HG03097 (cell line): Measurements from ENCODE around the gene PRRT1B.

Experiments used
- ATAC-seq: cut with Tn5 transposase; IDR thresholded peaks from one replicate; pipeline ENCODE4 v1.9.1; 2021; ENCODE audit not compliant: unreplicated experiment, low FRiP score

PRRT1B gene

DNA sequence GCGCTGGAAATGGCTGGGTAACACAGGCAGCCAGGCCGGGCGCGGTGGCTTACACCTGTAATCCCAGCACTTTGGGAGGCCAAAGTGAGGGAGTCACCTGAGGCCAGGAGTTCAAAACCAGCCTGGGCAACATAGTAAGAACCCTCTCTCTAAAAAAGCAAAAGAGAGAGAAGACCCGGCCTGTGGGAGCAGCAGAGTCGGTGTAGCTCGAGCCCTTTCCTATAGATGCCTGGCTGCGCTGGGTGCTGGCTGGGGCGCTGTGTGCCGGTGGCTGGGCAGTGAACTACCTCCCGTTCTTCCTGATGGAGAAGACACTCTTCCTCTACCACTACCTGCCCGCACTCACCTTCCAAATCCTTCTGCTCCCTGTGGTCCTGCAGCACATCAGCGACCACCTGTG is 23.5 kb upstream of the PRRT1B start:
- ATAC-seq = no peak

DNA sequence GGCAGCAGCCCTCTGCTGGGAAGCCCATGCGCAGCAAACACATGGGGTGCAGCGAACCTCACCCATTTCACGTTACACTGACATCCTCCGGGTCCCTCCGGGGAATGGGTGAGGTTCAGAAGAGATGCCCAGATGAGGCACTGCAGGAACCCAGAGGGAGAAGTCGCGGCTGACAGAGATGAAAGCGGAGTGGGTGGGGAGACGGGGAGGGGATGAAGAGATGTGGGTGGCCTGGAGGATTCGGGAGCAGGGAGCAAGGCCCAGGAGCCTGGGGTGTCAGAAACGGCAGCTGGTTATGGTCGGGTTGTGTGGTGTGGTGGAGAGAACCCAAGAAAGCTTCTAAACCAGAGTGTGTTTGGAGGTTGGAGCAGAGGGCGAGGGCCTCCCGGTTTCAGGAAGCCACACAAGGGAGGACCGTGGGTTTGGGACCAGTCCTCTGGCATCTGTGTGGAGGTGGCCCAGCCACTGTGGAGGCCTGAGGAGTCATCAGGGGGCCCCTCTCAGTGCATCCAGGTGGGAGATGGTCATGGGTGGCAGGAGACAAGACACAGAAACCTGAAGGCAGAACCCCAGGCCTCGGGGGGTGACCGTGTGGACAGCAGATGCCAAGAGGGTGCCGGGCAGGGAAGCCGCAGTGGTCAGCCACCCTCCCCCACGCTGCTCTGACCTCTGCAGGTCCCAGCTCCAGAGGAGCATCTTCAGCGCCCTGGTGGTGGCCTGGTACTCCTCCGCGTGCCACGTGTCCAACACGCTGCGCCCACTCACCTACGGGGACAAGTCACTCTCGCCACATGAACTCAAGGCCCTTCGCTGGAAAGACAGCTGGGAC is 22.9 kb upstream of the PRRT1B start:
- no peak for ATAC-seq

DNA sequence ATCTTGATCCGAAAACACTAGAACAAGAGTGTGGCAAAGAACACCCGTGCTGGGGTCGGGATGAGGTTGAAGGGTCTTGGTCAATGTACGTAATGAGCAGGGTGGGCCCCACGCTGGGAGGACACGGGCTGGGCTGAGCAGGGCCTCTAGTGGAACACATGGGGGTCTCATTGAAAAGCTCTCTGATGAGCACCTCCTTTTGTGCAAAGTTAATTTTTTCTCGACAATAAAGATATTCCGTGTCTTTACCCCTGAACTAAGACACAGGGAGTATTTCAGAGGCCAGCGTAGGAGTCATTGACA is 22.3 kb upstream of the PRRT1B start:
- ATAC-seq = no peak

DNA sequence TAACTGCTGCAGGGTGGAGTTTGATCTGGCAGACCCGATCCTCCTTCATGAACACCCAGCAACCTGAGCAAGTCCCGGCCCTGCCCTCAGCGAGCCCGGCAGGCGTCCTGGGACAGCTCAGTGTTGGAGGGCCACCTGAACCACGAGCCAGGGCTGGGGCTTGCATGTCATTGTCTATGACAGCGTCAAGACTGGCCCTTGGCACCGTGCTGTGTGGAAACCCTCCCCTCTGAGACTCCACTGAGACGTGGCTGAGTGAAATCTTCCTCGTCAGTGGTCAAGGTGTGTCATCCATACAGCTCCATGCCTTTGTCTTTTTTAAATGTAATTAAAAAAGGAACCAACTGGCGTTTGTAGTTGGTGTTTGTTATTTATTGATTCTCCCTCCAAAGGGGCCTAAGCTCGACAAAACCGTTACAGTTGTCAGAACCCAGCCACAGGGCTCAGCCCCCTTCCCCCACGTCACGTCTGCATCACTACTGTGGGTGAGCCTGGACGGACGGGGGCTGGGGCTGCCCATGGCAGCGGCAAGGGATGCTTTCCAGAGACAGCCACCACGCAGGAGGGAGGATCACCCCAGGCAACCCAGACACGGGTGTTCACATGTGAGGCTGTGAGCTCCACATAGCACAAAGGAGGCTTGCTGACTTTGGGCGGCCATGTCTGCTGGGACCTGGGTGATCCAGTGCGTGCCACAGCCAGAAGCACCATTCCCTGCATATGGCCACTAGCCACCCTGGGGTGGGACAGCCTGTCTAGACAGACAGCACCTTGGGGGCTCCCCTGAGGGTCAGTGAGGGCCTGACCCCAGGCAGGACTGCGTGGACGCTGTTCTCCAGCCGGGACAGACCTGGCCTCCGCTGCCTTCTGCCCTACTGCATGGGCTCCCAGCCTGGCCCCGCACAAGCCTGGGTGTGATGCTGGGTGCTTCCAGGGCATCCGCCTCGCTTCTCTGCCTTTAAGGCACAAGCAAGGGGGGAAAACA is 21.6 kb upstream of the PRRT1B start:
- ATAC-seq = no peak

DNA sequence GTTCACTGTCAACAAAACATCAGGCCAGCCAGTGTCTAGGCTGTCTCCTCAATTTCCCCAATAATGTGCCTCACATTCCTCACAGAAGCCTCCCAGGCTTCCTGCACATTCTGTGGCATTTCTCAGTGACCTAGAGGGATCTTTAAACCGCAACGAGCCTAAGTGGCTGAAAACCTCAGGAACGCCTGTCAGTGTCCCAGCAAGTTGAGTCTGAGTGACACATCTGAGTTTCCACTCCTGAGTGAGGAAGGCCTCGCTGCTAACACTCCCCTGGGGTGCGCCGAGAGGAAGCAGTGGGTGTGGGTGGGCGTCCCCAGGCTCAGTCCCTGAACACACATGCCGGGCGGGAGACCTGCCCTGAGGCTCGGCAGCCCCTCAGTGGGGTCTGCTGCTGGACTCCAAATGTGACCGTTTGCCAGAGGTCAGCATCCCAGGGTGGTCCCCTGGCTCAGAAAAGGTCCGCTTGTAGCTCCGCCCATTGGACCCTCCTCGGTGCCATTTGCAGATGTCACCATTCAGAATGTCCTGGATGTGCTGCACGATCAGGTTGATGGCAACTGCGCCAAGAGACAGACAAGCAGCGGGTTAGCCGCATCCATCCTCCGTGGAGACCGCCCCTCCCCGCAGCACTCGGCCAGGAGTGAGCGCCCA is 20.5 kb upstream of the PRRT1B start:
- ATAC-seq = no peak

DNA sequence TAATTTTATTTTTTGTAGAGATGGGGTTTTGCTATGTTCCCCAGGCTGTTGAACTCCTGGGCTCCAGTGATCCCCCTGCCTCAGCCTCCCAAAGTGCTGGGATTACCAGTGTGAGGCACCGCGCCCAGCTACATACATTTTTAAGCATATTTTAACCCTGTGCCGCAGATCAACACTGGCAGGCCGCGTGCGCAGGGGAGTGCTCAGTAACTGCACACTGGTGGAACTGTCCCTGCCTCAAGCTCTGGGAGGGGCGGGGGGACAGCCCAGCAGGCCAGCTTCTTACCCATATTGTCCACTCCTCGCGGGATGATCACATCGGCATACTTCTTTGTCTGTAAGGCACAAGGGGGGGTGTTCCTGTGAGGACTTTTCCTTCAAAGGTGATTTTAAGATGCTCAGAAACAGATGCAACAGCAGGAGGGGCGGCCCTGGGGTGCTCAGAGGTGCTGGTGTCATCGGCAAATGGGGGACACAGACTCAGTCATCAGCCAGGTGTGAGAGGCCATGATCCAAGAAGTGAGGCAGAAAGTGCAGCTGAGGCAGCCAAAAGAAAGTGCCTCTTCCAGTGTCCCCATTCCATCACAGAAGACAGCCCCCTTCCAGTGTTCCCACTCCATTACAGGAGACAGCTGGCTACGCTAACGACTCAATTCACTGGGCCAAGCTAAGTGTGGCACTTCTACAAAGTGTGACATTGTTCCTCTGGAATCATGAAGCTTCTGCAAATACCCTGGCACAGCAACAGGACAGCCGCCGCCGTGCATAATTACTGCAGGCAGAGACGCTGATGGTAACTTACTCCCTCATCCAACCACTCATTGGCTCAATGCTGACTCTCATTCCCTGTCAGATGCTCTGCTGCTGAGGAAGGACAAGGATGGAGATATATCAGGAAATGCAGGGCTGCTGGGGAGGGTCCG is 19.4 kb upstream of the PRRT1B start:
- ATAC-seq = no peak

DNA sequence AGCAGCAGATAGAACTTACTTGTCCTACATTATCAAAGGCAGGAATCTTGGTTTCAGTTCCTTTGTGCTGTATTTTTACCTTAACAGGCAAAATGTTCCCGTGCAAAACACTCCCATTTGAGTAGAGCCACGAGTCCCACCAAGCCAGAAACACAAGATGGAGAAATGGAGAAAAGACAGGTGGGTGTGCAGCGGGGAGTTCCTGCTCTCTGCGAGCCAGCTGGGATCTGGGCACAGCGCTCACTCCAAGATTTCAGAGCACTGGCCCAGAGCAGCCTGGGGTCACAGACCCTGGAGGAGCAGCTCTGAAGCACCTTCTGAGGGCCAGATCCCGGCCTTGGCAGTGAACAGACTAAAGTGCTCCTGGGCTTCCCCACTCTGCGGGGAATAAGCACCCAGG is 17.1 kb upstream of the PRRT1B start:
- no peak for ATAC-seq

DNA sequence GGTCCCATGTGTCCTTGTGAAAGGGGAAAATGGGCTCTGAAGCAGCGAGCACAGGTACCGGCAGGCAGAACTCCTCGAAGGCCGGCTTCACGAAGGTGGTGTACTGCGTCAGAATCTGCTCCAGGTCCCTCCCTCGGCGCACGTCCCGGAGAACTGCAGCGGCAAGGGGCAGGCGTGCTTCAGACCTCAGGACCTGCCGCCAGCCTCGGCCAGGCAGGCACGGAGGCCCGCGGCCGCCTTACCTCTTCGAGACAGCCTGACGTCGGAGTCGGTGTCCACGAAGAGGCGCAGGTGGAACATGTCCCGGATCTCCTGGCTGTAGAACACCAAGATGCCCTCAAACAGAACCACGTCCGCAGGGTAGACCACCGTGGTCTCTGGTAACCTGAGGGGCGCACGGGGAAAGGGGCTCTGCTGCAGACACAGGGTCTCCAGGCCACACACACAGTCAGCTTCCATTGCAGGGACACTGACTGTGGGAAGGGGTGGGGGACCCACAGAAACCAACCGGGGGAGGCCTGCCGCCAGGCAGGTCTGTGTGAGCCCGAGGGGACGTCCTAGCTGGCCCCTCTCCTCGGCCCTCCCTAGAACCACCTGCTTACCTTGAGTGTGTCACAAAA is 16.3 kb upstream of the PRRT1B start:
- no peak for ATAC-seq

DNA sequence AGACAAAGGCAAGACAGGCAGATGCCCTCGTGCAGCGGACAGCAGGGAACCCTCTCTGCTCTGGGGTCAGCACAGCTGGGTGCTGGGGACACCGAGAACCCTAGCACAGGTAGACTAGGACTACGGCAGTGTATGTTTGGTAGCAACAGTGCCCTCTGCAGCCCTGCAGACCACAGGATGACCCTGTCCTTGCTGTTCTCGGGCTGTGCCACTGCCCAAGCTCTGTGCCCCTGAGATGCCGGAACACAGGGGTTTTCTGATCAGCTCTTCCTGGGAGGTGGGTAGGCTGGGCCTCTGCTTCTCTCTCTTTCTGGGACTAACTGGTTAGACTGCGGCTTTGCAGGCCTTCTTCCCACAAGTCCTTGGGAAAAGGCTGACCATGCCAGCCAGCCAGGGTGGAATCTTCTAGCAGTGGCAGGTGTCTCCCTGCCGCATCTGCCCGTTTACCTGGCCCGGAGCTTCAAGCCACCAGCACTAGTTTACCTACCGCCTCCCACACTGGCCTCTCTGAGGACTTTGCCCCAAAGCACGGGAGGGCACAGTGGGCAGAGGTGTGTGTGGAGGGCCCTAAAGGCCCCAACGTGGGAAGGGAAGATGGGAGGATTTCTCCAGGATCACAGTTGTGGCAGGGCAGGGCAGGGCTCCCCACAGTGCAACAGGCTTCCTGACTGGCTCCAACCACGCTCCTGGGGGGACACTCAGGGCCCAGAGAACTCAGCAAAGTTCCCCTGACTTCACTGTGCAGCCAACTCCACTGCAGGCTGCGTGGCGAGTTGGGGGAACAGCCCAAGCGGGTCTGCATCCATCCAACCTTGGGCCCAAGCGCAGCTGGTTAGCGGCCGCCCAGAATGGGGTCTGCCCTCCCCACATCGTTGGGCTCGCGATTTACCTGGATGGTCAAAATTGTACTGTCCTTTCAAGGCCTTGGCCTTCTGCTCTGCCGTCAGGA is 15.5 kb upstream of the PRRT1B start:
- ATAC-seq = no peak

DNA sequence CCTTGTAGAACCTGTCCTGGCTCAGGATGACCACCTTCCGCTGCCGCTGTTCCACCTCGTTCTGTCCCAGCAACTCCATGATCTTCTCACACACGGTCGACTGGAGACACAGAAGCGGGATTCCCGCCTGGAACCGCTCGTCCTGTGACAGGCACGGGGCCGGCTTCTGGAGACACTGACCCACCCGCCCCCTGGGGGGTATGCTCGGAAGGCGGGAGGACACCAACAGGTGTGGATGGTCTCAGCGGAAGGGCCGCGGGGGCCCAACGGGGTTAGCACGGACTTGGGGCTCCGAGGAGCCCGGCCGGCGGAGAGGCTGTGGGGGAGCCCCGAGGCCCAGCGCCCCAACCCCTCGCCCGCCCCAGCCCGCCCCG is 14.8 kb upstream of the PRRT1B start:
- peak; percentile 4 for ATAC-seq

DNA sequence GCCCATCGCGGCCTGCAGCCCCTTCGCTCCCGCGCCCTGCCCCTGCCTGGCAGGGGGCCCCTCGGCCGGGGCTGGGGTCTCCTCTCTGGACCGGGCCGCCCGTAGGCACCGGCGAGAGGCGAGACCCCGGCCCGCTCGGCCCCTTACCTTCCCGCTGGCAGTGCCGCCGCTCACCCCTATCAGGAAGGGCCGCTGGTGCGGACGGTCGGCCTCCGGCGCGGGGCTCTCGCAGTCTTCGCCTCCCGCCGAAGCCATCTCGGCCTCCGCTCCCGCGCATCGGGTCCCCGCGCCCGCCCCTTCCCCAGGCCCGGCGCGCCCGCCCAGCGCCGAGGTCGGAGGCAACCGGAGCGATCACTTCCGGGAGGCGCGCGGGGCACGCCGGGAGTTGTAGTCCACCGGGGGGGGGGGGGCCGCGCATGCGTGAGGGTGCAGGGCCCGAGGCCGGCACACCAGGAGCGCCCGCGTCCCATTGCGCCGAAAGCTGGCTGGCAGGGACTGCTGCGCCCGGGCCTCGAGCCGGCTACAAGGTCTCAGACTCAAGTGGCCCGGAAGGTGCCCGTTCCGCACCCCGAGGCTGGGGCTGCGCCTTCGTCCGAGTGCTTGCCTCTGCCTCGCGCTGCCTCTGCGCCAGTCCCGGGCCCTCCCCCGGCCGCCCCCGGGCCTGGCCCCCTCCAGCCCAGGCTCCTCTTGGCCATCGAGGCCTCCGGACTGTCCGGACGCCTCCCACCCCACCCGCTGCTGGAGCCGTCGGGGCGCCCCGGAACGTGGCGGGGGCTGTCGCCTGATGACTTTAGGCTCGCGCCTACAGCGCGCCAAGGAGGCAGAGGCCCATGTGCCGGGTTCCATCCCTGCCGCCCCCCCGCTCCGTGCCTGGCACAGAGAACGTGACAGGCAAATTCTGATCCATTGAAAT is 14.1 kb upstream of the PRRT1B start, which contains the start of gene UCK1:
Gene UCK1, minus strand, starts transcription at position 344 of the 913 bp plus-strand sequence. Its CDS starts 89 bp downstream, at position 255.
- peak; percentile 64 for ATAC-seq

DNA sequence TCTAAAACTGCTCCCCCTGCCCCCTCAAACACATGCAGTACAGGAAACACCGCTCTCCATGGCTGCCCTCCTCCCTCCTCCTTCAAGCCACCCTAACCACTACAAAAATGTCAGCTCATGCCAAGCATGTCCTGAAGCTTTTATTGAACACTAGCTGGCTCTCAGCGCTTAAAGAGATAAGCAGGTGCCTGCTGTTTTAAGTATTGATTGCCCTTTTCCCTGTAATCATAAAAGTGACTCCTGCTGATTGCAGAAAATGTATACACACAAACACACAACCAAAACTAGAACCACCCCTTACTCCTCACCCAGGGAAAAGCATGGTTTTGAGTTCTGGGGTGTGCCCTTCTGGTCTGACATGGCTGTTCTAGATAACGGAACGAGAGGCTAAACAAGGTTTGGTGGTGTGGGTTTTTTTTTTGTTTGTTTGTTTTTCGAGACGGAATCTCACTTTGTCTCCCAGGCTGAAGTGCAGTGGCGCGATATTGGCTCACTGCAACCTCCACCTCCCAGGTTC is 10.5 kb upstream of the PRRT1B start:
- no peak for ATAC-seq

DNA sequence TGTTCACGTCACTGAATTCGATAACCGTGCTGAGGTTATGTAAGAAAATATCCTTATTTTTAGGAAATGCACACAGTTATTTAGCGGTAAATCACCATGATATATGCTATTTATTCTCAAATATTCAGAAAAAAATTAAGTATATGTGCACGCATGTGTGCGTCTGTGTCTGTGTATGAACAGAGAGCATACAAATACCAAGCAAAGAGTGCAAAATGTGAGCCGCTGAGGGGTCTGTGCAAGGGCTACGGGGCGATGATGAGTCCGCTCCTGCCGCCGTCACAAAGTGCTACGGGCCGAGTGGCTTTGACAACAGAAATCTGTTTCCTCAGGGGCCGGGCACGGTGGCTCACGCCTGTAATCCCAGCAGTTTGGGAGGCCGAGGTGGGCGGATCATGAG is 7.4 kb upstream of the PRRT1B start:
- no peak for ATAC-seq

DNA sequence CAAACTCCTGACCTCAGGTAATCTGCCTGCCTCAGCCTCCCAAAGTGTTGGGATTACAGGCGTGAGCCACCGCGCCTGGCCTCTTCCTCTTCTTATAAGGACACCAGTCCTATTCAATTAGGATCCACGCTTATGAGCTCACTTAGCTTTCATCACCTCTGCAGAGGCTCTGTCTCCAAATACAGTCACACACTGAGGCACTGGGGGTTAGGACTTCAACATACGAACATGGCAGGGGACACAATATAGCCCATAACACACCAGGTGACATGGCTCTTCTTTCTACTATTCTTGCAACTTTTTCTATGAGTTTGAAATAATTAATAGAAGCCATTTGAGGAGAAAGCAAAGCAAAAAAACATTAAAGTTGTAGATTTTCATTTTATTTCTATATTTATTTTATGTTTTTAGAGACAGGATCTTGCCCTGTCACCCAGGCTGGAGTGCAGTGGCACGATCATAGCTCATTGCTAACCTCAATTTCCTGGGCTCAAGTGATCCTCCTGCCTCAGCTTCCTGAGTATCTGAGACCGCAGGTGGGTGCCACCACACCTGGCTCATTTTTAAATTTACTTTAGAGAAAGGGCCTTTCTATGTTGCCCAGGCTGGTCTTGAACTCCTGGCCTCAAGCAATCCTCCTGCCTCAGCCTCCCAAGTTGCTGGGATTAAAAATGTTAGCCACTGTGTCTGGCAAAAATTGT is 6.0 kb upstream of the PRRT1B start:
- no peak for ATAC-seq

DNA sequence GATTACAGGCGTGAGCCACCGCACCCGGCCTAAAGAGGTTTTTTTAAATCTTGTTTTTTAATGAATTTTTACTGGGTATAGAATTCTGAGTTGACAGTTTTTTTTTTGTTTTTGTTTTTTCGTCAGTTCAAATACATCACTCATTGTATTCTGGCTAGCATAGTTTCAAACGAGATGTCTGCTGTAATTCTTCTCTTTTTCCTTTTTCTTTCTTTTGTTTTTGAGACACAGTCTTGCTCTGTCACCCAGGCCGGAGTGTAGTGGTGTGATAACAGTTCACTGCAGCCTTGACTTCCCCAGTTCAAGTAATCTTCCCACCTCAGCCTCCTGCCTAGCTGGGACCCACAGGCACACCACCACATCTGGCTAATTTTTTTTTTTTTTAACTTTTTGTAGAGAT is 2.2 kb upstream of the PRRT1B start:
- ATAC-seq = no peak

DNA sequence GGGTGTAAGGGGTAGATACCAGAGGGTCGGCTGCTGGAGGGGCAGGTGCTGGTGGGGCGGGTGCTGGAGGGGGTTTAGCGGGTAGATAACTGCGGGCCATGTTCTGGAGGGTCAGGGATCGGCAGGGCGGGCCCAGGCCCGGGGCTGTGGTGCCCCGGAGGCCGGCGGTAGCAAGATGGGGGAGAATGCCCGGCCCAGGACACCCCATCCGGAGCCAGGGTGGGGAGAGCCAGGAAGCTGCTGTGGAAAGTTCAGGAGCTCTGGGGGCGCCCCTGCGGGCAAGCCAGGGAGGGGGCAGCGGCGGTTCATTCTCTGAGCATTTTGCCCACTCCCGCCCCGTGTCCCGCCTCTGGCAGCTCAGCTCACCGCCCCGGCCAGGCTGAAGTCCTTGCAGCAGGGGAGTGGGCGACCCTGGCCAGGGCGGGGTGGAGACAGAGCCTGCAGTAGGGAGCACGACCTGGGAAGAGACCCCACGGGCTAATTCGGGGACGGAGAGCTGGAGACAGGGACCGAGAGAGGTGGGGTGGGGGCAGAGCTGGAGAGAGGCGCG is 538 bp downstream of the PRRT1B start:
- no peak for ATAC-seq
